Suprapubic skin (tissue), 4 donors: ENCODE results near the gene CD8A.

ENCODE experiments used
- CTCF ChIP-seq, 2 donors: fragments of 200-600 bp in 1 of 2; fragments of 450-650 bp in 1 of 2; sonication (generic) in 1 of 2; IDR thresholded peaks; one replicate each; pipeline ENCODE4 v1.5.1; 2016 to 2019; ENCODE audit warnings: antibody characterized with exemption in 2 of 2, mild to moderate bottlenecking in 1 of 2, moderate library complexity in 1 of 2
- EP300 ChIP-seq: sonication (generic); formaldehyde crosslinking; IDR thresholded peaks from one replicate; pipeline ENCODE4 v1.6.1; 2017; ENCODE audit warnings: antibody characterized with exemption
- POLR2A ChIP-seq, 2 donors: fragments of 450-650 bp; IDR thresholded peaks; one replicate each; pipeline ENCODE4 v1.6.1; 2017; ENCODE audit warnings: antibody characterized with exemption in 2 of 2, mild to moderate bottlenecking in 2 of 2, moderate library complexity in 2 of 2
- POLR2AphosphoS5 ChIP-seq, 3 donors: sonication (generic); formaldehyde crosslinking; IDR thresholded peaks; one replicate each; pipeline ENCODE4 v1.6.1; 2017; ENCODE audit warnings: antibody characterized with exemption in 3 of 3

- TF ChIP-seq EP300: no peak
- no peak for TF ChIP-seq CTCF (IDR thresholded peaks at IDR 0.05)
- no peak for TF ChIP-seq POLR2A (IDR thresholded peaks at IDR 0.05)
- no peak for TF ChIP-seq POLR2AphosphoS5 (IDR thresholded peaks at IDR 0.05)
Measured at GRCh38 chr2:86807133-86807467, 16.4 kb upstream of the CD8A start.
